GM19452 (cell line): ENCODE data around the gene KIFAP3.
"Not testable (repeated sequence)": the region's sequence is repeated elsewhere in the genome, so short reads cannot be mapped to it uniquely, and the experiment has no call there.

Experiments
- ATAC-seq: cut with Tn5 transposase; IDR thresholded peaks from one replicate; pipeline ENCODE4 v1.9.1; 2021; ENCODE audit not compliant: unreplicated experiment

The KIFAP3 gene

DNA sequence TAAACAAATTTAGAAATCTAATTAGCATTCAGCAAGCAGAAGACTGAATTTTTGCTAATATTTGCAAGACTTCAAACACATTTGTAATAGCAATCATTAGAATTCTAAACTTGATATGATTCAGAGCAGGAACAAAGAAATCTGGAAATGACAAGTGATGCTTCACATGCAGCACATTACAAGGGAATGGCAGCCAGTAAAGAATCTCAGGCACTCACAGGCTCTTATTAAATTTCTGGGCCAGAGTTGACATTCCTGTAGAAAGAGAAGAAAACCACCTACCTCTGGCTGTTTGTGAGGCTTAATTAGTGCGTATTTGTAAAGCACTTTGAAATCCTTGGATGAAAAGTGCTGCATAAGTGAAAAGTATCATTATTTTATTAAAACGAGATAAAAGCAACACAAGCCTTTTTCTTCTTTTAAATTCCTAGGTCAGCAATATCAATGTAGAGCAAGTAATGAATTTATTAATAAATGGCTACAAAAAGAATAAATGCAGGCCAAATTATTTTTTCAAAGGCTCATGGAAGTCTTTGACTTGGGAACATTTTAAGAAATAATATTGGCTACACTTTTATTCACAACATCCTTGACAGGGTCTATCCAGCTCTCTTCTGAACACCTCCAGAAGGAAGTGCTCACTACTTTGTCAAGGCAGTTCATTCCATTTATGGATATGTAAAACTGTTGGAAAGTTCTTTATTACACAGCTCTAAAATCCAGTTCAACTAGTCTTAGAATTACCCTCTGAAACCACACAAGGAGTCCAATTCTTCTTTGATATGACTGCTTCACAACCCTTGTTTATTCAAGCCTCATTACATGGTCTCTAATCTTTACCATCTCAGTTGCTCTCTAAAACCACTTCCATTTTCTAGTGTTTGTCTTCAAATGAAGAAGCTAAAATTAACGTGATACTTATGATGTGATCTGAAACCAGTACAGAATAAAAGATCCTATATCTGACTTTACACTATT, 148.7 kb downstream of the KIFAP3 start:
- no peak for ATAC-seq

DNA sequence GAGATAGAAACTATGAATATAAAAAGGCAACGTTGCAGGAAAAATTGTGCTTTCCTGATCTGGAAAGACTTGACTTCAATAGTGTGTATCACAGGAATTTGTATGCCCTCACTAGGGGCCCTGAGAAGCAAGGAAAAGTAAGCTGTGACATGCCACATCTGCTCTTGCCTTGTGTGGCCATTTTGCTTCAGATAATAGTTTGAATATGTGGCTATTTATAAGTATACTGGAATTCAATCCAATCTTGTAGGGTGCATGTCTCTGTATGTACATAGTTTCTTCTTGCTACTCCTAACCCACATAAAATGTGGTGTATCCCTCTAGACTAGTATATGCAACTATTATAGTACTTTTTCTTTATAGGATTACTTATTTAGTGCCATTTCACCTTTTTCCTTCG, 149.7 kb downstream of the KIFAP3 start:
- ATAC-seq: no peak

DNA sequence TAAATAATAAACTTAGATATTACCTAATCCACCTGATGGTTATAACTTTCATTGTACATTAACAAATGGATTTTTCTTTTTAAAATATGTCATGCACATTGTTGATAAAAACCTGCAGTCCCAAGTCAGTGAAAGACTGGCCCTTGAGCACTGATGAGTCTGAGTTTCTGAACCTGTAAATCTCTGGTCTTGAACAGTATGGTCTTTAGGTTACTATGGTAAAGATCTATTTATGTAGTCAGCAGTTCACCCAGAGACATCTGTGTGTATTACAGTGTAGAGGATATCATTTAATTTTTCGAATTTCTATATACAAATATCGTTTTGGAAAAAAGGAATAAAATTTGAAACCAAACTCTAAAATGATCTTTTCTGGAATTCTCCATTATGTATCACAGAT, 150.4 kb downstream of the KIFAP3 start:
- ATAC-seq: no peak

DNA sequence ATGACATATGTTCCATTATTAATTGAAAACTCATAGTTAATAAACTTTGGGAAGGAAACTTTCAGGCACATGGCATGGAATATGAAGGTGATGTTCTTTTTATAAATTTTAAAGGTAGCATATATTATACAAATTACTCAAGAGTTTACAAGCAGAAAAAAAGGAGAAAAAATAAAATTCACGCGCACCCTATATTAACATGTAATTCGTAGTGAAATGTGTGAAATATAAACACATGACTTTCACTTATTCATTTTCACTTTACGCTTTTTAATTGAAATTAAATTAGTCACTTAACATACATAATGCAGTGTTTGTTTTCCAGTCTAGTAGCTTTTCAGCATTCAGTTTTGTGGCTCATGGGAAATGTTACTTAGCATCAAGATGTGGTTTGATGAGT, 153.4 kb downstream of the KIFAP3 start:
- no peak for ATAC-seq

DNA sequence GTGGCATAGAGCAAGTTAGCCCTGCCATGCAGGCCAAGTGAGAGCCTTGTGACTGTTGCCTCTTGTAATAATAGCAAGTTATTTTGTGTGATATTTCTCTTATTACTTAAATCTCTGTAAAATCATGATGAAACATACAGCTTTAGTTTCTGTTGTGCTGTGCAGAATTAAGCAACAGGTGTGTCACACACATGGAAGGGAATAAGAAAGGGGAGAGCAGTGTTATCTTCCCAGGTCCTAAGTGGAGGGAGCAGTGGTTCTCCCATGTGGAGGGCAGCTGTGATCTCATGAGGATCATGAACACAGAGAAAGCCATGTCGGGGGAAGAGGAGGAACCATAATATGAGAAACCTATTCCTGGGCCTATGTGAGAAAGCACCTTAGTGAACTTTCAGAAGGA, 155.6 kb downstream of the KIFAP3 start:
- ATAC-seq: no peak

DNA sequence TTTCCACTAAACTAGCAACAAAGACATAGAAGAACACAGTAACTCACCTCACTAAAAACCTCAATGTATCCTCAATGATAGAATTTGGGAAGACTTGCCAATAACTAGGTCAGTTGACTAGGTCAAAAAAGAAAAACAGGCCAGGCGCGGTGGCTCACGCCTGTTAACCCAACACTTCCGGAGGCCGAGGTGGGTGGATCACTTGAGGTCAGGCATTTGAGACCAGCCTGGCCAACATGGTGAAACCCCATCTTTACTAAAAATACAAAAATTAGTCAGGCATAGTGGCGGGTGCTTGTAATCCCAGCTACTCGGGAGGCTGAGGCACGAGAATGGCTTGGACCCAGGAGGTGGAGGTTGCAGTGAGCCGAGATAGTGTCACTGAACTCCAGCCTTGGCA, 156.3 kb downstream of the KIFAP3 start:
- ATAC-seq: not testable (repeated sequence)

DNA sequence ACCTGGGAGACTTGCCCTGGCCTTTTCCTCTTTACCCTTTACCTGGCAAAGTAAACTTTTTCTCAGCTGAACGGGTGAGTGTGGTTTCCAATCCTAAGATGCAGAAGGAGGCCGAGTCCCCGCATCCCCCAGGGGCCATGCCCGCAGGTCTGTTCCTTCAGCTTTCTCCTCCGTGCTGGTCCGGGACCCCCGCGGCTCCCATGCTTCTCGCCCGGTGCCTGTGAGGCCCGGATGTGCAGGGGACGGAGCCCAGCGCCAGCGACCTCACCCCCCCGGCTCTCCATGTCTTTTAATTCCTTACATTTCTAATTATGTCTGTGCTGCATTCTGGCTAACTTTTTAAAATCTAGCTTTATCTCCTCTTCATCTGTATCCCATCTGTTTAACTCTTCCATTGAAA, 159.3 kb downstream of the KIFAP3 start:
- no peak for ATAC-seq

DNA sequence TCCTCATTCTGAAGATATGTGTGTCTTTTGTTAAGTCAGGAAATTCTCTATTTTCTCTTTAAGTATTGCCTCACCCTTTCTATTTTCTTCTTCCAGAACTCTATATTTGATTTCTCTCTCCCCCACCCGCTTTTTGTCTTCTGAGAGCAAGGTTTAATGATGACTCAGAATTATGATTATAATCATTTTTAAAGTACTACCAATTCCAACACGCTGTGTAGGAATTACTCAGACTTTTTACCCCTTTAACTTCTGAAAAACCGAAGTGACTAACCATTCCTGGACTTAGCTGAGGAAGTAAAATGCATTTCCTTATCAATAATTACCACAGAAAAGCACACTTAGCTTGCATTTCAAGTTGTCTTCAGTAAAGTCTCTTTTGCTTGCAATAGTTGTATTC, 160.0 kb downstream of the KIFAP3 start:
- no peak for ATAC-seq

DNA sequence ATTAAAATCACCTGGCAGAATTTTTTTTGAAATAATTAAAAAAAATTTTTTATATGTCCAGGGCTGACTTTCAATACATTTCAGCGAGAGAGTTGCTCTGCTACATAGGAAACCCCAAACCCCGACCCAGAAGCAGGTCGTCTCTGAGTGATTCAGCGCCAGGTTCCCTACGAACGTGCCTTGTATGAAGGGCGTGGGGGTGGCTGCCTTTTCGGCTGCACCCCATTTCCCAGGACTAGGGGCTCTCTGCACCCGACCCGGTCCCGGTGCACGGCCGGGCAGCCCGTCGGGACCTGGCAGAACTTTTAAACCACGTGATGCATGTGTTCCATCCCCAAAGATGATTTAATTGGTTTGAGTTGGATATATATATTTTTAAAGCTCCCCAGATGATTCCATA, 165.0 kb downstream of the KIFAP3 start:
- ATAC-seq: no peak

DNA sequence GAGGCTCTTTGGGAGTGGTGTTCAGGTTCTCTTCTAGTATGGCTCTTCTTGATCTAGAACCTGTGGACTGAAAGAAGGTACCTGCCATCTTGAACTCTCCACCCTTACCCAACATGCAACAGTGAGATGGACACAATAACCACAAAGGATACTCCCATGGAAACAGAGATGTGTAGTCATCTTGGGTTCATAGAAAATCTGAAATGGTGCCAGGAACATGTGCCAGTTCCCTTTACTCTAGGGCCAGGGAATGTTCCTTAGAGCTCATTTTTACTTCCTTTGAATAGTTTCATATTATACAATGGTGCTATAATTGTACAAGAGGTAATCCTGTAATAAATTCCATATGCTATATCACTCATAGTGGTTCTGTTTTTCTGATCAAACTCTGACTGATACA, 167.6 kb downstream of the KIFAP3 start:
- no peak for ATAC-seq

DNA sequence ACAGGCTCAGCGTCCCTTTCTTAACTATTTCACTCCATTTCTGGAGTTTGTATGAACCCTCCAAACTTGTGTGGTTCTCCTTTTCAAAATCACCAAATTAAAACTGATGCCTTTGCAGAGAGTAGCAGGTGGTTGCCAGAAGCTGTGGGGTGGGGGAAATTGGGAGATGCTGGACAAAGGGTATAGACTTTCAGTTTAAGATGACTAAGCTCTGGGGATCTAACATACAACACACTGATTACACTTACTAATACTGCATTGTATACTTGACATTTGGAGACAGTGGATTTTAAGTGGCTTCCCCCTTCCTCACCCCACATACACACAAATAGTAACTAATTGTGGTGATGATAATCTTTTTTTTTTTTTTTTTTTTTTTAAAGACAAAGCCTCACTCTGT, 169.7 kb downstream of the KIFAP3 start:
- ATAC-seq: no peak

DNA sequence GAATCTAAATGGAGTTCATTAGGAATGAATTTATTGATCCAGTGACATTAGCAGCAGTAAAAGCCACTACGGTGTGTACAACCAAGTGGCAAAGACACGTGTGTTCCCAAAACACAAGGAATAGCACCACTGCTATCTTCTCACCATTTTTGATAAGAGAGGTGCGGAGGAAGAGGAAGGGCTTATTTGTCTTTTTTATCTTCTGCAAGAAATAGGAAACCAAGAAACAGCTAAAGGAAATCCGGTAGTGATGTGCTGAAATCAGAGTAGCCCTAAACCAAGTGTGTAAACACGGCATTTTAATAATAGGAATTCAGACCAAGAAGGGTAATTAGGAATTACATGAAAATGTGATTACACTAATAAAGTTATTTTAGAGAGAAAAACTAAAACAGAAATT, 171.7 kb downstream of the KIFAP3 start:
- ATAC-seq: no peak

DNA sequence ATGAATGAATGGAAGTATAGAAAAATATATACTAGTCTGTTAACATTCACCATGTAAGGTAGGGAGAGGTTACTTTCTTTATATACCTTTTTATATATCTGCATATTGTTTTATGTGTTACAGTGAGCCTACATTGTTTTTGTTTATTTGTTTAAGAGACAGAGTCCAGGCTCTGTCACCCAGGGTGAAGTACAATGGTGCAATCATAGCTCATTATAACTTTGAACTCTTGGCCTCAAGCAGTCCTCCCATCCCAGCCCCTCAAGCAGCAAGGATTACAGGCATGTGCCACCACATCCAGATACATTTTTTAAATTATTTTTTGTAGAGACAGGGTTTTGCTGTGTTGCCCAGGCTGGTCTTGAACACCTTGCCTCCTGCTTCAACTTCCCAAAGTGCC, 173.4 kb downstream of the KIFAP3 start:
- no peak for ATAC-seq

DNA sequence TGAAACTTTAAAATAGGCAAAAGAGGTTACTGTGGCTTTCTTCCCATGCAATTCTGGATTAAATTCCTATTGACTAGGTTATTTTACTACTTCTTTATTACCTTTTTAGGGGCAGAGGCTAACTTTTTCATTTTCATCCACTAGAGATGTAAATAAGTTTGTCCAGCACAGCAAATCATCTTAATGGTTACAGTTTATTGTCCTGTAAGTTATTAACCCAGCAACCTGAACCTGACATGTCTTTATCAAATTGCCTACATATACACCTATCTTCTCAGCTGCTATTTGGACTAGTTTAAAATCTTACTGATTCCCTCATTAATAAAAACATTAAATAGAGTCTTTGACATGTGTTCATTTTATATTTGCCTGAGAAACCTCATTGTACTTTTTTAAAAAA, 173.9 kb downstream of the KIFAP3 start:
- ATAC-seq: no peak

DNA sequence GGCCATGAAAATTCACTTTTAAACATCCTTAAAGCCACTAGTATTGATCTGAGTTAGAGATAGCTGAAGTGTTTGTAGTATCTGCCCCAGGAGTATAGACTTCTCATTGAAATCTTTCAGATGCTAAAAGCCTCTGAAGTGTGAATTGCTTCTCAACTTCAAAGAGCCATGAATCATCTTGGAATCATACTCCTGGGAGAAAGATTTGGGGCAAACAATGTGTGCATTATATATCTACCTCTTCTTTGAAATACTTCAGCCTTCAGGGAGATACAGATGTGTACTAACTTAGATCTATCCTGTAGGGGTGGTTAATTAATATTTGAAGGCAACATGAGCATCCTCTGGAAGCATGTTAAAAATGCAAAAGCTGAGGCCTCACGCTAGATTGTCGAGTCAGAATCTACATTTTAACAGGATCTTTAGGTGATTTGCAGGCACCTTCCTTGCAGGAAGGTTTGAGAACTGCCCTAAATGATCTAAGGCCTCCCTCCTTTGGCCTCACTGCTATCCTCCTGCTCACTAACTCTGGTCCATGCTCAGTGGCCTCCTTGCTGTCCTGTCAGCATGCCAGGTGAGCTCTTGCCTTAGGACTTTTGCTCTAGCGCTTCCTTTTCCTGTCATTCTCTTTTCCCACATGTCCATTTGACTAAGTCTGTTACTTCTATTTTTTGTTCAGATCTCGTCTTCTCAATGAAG, 174.8 kb downstream of the KIFAP3 start:
- no peak for ATAC-seq

DNA sequence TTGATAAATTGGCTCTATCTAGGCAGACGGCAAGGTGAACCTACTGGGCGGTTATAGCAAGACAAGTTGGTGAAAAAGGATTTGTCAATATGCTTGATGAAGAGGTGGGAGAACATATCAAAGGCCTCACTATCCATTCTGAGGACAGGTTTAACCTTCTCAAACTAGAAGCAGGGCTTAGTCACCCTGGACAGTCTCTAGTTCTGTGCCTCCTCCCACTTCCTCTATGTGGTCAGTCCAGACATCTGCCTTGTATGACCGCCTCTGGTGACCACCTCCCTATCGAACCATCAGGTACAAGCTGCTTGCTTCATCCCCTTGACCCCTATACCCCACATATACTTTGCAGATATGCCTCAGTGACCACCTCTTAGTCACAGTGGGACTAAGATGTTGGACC, 178.5 kb downstream of the KIFAP3 start:
- no peak for ATAC-seq

DNA sequence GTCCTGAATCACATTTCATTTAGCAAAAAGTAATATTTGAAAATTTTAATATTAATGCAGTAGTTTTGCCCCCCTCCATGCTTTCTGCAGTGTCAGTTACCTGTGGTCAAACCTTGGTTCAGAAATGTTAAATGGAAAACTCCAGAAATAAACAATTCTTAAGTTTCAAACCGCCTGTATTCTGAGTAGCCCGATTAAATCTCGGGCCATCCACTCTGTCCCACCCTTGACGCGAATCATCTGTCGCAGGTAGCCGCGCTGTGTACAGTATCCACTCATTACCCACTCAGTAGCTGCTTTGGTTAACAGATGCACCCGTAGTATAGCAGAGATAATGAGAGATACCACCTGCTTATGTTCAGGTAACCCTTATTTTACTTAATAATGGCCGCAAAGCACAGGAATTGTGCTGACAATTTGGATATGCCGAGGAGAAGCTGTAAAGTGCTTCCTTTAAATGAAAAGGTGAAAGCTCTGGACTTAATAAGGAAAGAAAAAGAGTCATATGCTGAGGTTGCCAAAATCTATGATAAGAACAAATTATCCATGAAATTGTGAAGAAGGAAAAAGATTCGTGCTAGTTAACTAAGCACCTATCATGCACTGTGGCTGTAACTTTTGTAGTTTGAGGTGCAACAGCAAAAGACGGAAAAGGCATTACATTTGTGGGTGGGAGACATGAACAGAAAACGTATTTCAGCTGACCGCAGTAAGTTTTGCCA, 179.9 kb downstream of the KIFAP3 start:
- no peak for ATAC-seq

DNA sequence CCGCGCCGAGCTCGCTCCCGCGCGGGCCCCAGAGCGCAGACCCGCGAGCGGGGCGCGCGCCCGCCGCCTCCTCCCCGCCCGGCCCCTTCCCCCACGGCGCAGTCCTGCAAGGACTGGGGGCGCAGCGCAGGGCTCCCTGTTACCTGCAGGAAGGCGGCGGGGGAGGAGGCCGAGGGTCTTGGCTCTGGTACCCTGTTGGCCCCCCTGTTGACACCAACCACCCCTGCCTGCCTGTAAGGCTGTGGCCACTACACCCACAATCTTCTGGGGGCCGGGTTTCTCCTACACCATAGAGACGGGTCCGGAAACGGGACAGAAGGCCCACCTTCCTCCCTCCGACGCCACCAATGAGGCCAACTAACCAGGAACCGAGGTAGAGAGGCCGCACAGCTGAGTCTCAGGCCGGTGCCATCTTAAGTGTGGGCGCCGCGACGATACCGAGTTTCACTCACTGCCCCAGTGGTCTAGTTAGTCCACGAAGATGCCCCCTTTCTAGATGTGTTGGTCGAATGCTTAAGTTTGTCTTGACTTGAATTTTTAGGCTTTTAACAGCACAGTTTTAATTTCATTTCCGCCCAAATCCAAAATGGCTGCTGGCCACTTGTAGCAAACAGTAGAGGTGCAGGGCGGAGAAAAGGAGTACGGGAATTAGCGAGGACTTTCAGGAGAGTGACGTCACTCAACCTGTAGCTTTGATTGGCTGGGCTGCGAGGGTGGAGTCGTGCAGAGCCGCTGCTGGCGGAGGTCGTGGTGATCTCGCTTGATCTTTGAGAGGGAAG, 180.7 kb downstream of the KIFAP3 start, which contains the start of gene SCYL3:
Gene SCYL3 (minus strand): TSS at position 252 of the 779 bp plus-strand sequence. CDS start 5,056 bp downstream, outside the sequence.
- ATAC-seq: peak; percentile 84

DNA sequence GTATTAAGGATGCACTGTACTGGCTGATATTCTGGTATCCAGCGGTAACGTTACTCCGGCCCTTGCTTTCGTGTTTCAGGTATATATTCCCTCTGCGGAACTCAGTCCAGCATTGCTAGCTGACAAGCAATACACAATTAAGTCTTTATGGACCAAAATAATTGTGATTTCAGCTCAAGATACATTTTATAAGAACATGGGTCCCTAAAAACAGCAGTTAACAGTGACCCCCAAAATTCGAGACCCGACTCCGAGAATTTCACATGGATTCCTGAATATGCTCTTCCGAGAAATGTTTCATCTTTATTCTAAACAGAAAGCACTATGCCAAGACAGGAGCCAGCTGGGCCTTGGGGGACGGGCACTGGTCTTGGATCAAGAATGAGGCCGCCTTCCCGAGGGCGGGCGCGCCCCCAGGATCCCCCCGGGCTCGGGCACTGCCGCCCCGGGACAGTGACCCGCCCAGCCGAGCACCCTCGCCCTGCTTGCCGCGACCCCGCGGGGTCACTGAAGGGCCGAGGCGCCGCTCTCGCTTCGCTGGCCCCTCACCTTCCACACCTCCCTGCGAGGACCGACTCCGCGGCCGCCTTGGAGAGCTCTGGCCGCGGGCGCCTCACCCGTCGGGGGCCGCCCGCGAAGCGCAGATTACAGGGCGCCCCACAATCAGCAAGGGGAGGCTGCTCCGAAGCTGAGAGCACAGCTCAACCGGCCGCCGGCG, 181.4 kb downstream of the KIFAP3 start:
- ATAC-seq: peak; percentile 8
